Keratinocyte (primary cell): Measurements from ENCODE around the gene GRAMD2B. TPM values are rescaled to one million over a fixed set of nuclear protein-coding genes. Genes with fewer than 3 reads are reported as not detected.

Experiments
- DNase-seq: peaks from one replicate; pipeline ENCODE4 v3.0.0-alpha.2; 2011; ENCODE audit warnings: low read depth, missing footprints, low spot score
- FAIRE-seq: peaks from 2 replicates; lab custom pipeline; 2011; peaks lifted over from hg19 to GRCh38; lab: Jason Lieb, UNC
- H2AFZ ChIP-seq: 2 replicates; pipeline ENCODE4 v1.6.0; 2012; ENCODE audit warnings: low read length, control low read depth, inconsistent platforms; ENCODE audit not compliant: control insufficient read depth
- H3K27ac ChIP-seq: 2 replicates; pipeline ENCODE4 v1.5.1; 2011; ENCODE audit warnings: low read length; ENCODE audit not compliant: control insufficient read depth, insufficient read depth
- H3K27me3 ChIP-seq: 3 replicates; pipeline ENCODE4 v1.6.0; 2011; ENCODE audit warnings: low read length; ENCODE audit not compliant: control insufficient read depth, insufficient read depth; ENCODE audit errors: extremely low read depth
- H3K36me3 ChIP-seq, 2 experiments: 2 replicates in 1 of 2; 3 replicates in 1 of 2; pipeline ENCODE4 v1.5.1; 2011; ENCODE audit warnings: low read length in 2 of 2, mild to moderate bottlenecking in 1 of 2; ENCODE audit not compliant: control insufficient read depth in 2 of 2, insufficient read depth in 2 of 2; ENCODE audit errors: extremely low read depth in 1 of 2
- H3K4me1 ChIP-seq: 3 replicates; pipeline ENCODE4 v1.5.1; 2011; ENCODE audit warnings: low read length; ENCODE audit not compliant: control insufficient read depth, insufficient read depth; ENCODE audit errors: extremely low read depth
- H3K4me2 ChIP-seq: 3 replicates; pipeline ENCODE4 v1.6.0; 2011; ENCODE audit warnings: low read depth, low read length; ENCODE audit not compliant: control insufficient read depth, insufficient read depth; ENCODE audit errors: extremely low read depth
- H3K4me3 ChIP-seq, 3 experiments: fragments of 200-600 bp in 1 of 3; sonication (generic) in 1 of 3; 2 replicates in 2 of 3; 3 replicates in 1 of 3; pipeline ENCODE4 v1.5.1; 2011 to 2016; ENCODE audit warnings: low read length in 3 of 3, mild to moderate bottlenecking in 3 of 3, control low read depth in 2 of 3, inconsistent platforms in 1 of 3, low read depth in 1 of 3, mixed read lengths in 1 of 3, mixed run types in 1 of 3, moderate library complexity in 1 of 3; ENCODE audit not compliant: control insufficient read depth in 2 of 3, insufficient read depth in 2 of 3; ENCODE audit errors: extremely low read depth in 1 of 3
- H3K79me2 ChIP-seq: 2 replicates; pipeline ENCODE4 v1.6.0; 2012; ENCODE audit warnings: low read length; ENCODE audit not compliant: control insufficient read depth, insufficient read depth
- H3K9ac ChIP-seq: 3 replicates; pipeline ENCODE4 v1.6.0; 2011; ENCODE audit warnings: low read length; ENCODE audit not compliant: control insufficient read depth, insufficient read depth; ENCODE audit errors: extremely low read depth
- H3K9me1 ChIP-seq: 3 replicates; pipeline ENCODE4 v1.6.0; 2011; ENCODE audit warnings: low read length; ENCODE audit not compliant: control insufficient read depth, insufficient read depth; ENCODE audit errors: extremely low read depth
- H3K9me3 ChIP-seq: 2 replicates; pipeline ENCODE4 v1.5.1; 2012; ENCODE audit warnings: low read depth, low read length; ENCODE audit not compliant: control insufficient read depth
- H4K20me1 ChIP-seq: 3 replicates; pipeline ENCODE4 v1.6.0; 2011; ENCODE audit warnings: low read length; ENCODE audit not compliant: control insufficient read depth, insufficient read depth; ENCODE audit errors: extremely low read depth
- EZH2 ChIP-seq: IDR thresholded peaks from one replicate; pipeline ENCODE4 v1.6.1; 2012; ENCODE audit warnings: inconsistent platforms, mild to moderate bottlenecking, low read length, moderate library complexity
- dilution Hi-C: fragments of 300-500 bp; cut with MboI; formaldehyde crosslinking; loops from one replicate; pipeline ENCODE4 v1.7.0; 2020; ENCODE audit warnings: low sequenced_read_pairs; ENCODE audit not compliant: extremely low pct_ligation_motif_present
- polyA plus RNA-seq, 5 experiments: library from polyadenylated mRNA; depleted of rRNA in 3 of 5; stranded (reverse) in 3 of 5; stranded (forward) in 1 of 5; unstranded in 1 of 5; fragments of >200 nt; gene quantifications; 1 replicate in 1 of 5; 2 replicates in 3 of 5; 3 replicates in 1 of 5; pipeline versions ENCODE4 v1.2.1 to v1.2.3, GENCODE V29; 2011 to 2012; ENCODE audit warnings: missing spikeins in 2 of 5, low read depth in 1 of 5, low replicate concordance in 1 of 5
- TF ChIP-seq, protein P1 (sequence below), 3 experiments: IDR thresholded peaks in 1 of 3; conservative IDR thresholded peaks in 1 of 3; optimal IDR thresholded peaks in 1 of 3; 2 replicates in 2 of 3; 3 replicates in 1 of 3; pipeline versions ENCODE3 to v1.5.1; 2011; ENCODE audit warnings: low read length in 3 of 3, mild to moderate bottlenecking in 3 of 3, moderate library complexity in 2 of 3, control low read depth in 1 of 3, inconsistent platforms in 1 of 3; ENCODE audit not compliant: insufficient read depth in 2 of 3; ENCODE audit errors: extremely low read depth in 1 of 3

GRAMD2B gene
- polyA plus RNA-seq, 1 donor (not counting 4 experiments of a cell fraction or from before 2014, with no cell fraction given): 45.9 TPM

- Histone ChIP-seq H3K4me2 (no peak overlapping the region), H2AFZ (no peak overlapping the region), H3K27me3 (no peaks in the 10 kb centered on the region), H3K9me1 (no peaks in the 10 kb centered on the region), H3K4me3 (no peak overlapping the region), H3K79me2 (no peaks in the 10 kb centered on the region), H3K4me1 (peaks cover 13% of the 10 kb centered on the region), H3K36me3 (no peaks in the 10 kb centered on the region), H3K27ac (no peak overlapping the region), H4K20me1 (no peaks in the 10 kb centered on the region), H3K9ac (no peak overlapping the region), H3K9me3 (no peaks in the 10 kb centered on the region)
- dilution Hi-C loops: no loop called here
- DNase-seq: no peak
- no peak for FAIRE-seq
- no peak for TF ChIP-seq EZH2
- TF ChIP-seq, protein P1, sequence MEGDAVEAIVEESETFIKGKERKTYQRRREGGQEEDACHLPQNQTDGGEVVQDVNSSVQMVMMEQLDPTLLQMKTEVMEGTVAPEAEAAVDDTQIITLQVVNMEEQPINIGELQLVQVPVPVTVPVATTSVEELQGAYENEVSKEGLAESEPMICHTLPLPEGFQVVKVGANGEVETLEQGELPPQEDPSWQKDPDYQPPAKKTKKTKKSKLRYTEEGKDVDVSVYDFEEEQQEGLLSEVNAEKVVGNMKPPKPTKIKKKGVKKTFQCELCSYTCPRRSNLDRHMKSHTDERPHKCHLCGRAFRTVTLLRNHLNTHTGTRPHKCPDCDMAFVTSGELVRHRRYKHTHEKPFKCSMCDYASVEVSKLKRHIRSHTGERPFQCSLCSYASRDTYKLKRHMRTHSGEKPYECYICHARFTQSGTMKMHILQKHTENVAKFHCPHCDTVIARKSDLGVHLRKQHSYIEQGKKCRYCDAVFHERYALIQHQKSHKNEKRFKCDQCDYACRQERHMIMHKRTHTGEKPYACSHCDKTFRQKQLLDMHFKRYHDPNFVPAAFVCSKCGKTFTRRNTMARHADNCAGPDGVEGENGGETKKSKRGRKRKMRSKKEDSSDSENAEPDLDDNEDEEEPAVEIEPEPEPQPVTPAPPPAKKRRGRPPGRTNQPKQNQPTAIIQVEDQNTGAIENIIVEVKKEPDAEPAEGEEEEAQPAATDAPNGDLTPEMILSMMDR (optimal IDR thresholded peaks at IDR 0.05 in 1 of 3, IDR thresholded peaks at IDR 0.05 in 1 of 3, conservative IDR thresholded peaks at IDR 0.05 in 1 of 3; ENCODE audit: extremely low read depth in 1 of 3, insufficient read depth in 2 of 3, low read length in 3 of 3): no peak
These were observed 24.4 kb upstream of the GRAMD2B start for GRCh38 chr5:126398791-126399190.

DNA sequence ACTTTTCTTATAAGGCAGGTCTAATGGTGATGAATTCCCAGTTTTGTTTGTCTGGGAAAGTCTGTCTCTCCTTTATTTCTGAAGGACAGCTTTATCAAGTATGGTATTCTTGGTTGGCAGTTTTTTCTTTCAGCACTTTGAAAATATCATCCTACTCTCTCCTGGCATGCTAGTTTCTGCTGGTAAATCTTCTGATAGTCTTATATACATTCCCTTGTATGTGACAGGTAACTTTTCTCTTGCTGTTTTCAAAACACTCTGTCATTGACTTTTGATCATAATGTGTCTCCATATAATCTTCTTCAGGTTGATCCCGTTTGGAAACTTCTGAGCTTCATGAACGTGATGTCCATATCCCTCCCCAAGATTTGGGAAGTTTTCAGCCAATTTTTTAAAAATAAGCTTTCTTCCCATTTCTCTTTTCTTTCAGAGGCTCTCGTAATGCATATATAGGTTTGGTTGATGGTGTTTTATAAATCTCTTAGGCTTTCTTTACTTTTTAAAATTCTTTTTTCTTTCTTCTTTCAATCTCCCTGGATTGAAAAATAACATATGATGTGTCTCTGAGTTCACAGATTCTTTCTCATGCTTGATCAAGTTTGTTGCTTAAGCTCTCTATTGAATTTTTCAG, 22.5 kb upstream of the GRAMD2B start:
- no peak overlapping the region for H2AFZ ChIP-seq
- no peak overlapping the region for H3K27ac ChIP-seq
- H3K27me3 ChIP-seq: no peaks in the 10 kb centered on the region
- DNase-seq: no peak
- H3K79me2 ChIP-seq: no peaks in the 10 kb centered on the region
- no peaks in the 10 kb centered on the region for H3K36me3 ChIP-seq
- H3K9me1 ChIP-seq: no peaks in the 10 kb centered on the region
- no peak overlapping the region for H3K4me2 ChIP-seq
- no peak for TF ChIP-seq EZH2
- TF ChIP-seq, protein P1 (optimal IDR thresholded peaks at IDR 0.05 in 1 of 3, IDR thresholded peaks at IDR 0.05 in 1 of 3, conservative IDR thresholded peaks at IDR 0.05 in 1 of 3; ENCODE audit: extremely low read depth in 1 of 3, insufficient read depth in 2 of 3, low read length in 3 of 3): no peak
- peaks cover 7% of the 10 kb centered on the region for H3K4me1 ChIP-seq
- dilution Hi-C loops: no loop called here
- no peak overlapping the region for H3K9ac ChIP-seq
- H3K4me3 ChIP-seq: no peak overlapping the region
- no peaks in the 10 kb centered on the region for H4K20me1 ChIP-seq
- H3K9me3 ChIP-seq: no peaks in the 10 kb centered on the region
- FAIRE-seq: no peak
